K562 (cell line): ENCODE data around the gene JPH4. TPM values are rescaled to one million over a fixed set of nuclear protein-coding genes. Genes with fewer than 3 reads are reported as not detected.
A peak's percentile ranks its signal among the peaks of the same experiment; 100 is the strongest.

Experiments used
- HDAC3 ChIP-seq: fragments of 450-650 bp; IDR thresholded peaks from 2 replicates; pipeline ENCODE4 v1.6.1; 2018; ENCODE audit warnings: borderline replicate concordance, mild to moderate bottlenecking, moderate library complexity; ENCODE audit not compliant: partially characterized antibody
- HLTF ChIP-seq: fragments of 450-650 bp; IDR thresholded peaks from 2 replicates; pipeline ENCODE4 v1.6.1; 2016
- HMGXB4 ChIP-seq: sonication (generic); formaldehyde crosslinking; IDR thresholded peaks from 2 replicates; pipeline ENCODE4 v1.8.1; 2023; ENCODE audit warnings: mild to moderate bottlenecking, missing genetic modification reagents
- HNRNPH1 ChIP-seq: fragments of 200-400 bp; formaldehyde crosslinking; optimal IDR thresholded peaks from 2 replicates; pipeline ENCODE3; 2017; ENCODE audit warnings: low read depth, mild to moderate bottlenecking, low read length, moderate library complexity
- HNRNPL ChIP-seq: fragments of 200-400 bp; formaldehyde crosslinking; IDR thresholded peaks from 2 replicates; pipeline ENCODE4 v1.6.1; 2017; ENCODE audit warnings: low read depth, mild to moderate bottlenecking, low read length
- MCM5 ChIP-seq: fragments of 450-650 bp; IDR thresholded peaks from 2 replicates; pipeline ENCODE4 v1.6.1; 2016; ENCODE audit warnings: low read depth
- NCOA1 ChIP-seq: fragments of 450-650 bp; IDR thresholded peaks from 2 replicates; pipeline ENCODE4 v1.6.1; 2016; ENCODE audit warnings: low read depth
- NFIX ChIP-seq: fragments of 250-450 bp; sonication (Bioruptor Pico); IDR thresholded peaks from 2 replicates; pipeline ENCODE4 v1.4.0; 2020; ENCODE audit warnings: low read depth, mild to moderate bottlenecking, moderate library complexity
- POLR2A ChIP-seq: fragments of 450-650 bp; conservative IDR thresholded peaks from 2 replicates; pipeline ENCODE4 v1.6.1; 2016
- RAD21 ChIP-seq, 2 experiments: fragments of 250-450 bp in 1 of 2; fragments of 450-650 bp in 1 of 2; sonication (Bioruptor Pico) in 1 of 2; formaldehyde crosslinking in 1 of 2; IDR thresholded peaks in 1 of 2; conservative IDR thresholded peaks in 1 of 2; 2 replicates each; pipeline versions ENCODE4 v1.4.0 to v1.8.0; 2020 to 2022; ENCODE audit warnings: mild to moderate bottlenecking in 2 of 2, moderate library complexity in 1 of 2
- RBM14 ChIP-seq: fragments of 200-400 bp; formaldehyde crosslinking; IDR thresholded peaks from 2 replicates; pipeline ENCODE4 v1.6.1; 2018; ENCODE audit warnings: low read depth, mild to moderate bottlenecking, low read length, moderate library complexity, borderline replicate concordance; ENCODE audit not compliant: insufficient read depth
- SFPQ ChIP-seq: fragments of 200-400 bp; formaldehyde crosslinking; IDR thresholded peaks from 2 replicates; pipeline ENCODE4 v1.6.1; 2017; ENCODE audit warnings: mild to moderate bottlenecking, low read depth, low read length, moderate library complexity
- SMARCA4 ChIP-seq: fragments of 450-650 bp; IDR thresholded peaks from 2 replicates; pipeline ENCODE4 v1.6.1; 2016
- SP1 ChIP-seq: sonication (generic); formaldehyde crosslinking; IDR thresholded peaks from 2 replicates; pipeline ENCODE4 v1.8.1; 2022; ENCODE audit warnings: mild to moderate bottlenecking, missing genetic modification reagents
- TCF7 ChIP-seq: sonication (generic); IDR thresholded peaks from 2 replicates; pipeline ENCODE4 v1.6.1; 2016; ENCODE audit warnings: antibody characterized with exemption, borderline replicate concordance
- THAP7 ChIP-seq: fragments of 250-450 bp; sonication (Bioruptor Pico); IDR thresholded peaks from 2 replicates; pipeline ENCODE4 v1.5.0; 2021
- XRCC5 ChIP-seq: fragments of 200-400 bp; formaldehyde crosslinking; IDR thresholded peaks from 2 replicates; pipeline ENCODE4 v1.6.1; 2017; ENCODE audit warnings: low read depth, mild to moderate bottlenecking, low read length
- ZBED1 ChIP-seq: IDR thresholded peaks from 2 replicates; pipeline ENCODE4 v1.6.1; 2014
- ZNF133 ChIP-seq: fragments of 250-450 bp; sonication (Bioruptor Pico); IDR thresholded peaks from 2 replicates; pipeline ENCODE4 v1.4.0; 2020; ENCODE audit warnings: mild to moderate bottlenecking
- ZNF668 ChIP-seq: fragments of 250-450 bp; sonication (Bioruptor Pico); IDR thresholded peaks from 2 replicates; pipeline ENCODE4 v1.8.0; 2022; ENCODE audit warnings: mild to moderate bottlenecking, inconsistent platforms
- polyA plus RNA-seq, 8 experiments: library from polyadenylated mRNA; depleted of rRNA in 4 of 8; stranded (reverse) in 5 of 8; unstranded in 3 of 8; fragments of >200 nt; fragmentation: Nextera tagmentation in 2 of 8; fragmentation: Illumina TruSeq in 1 of 8; extraction: Ambion mirVana in 2 of 8; extraction: Trizol in 1 of 8; gene quantifications; 2 replicates each; pipeline versions ENCODE4 v1.2.1 to v1.2.3, GENCODE V29; 2011 to 2014; ENCODE audit warnings: inconsistent platforms in 1 of 8, missing spikeins in 1 of 8
- total RNA-seq, 7 experiments: library from RNA; depleted of rRNA in 6 of 7; stranded (reverse); fragments of >200 nt in 6 of 7; fragmentation: Illumina TruSeq in 2 of 7; extraction: Trizol in 2 of 7; gene quantifications; 2 replicates each; pipeline versions ENCODE4 v1.2.1 to v1.2.3, GENCODE V29; 2011 to 2021; ENCODE audit warnings: low replicate concordance in 1 of 7
- TF ChIP-seq, protein P1 (sequence below): IDR thresholded peaks from 2 replicates; pipeline ENCODE4 v1.6.1; 2014; ENCODE audit warnings: antibody characterized with exemption
- TF ChIP-seq, protein P2 (sequence below): fragments of 450-650 bp; formaldehyde crosslinking; conservative IDR thresholded peaks from 2 replicates; pipeline ENCODE4 v1.4.0; 2022; ENCODE audit warnings: mild to moderate bottlenecking, missing genetic modification characterization

JPH4 gene
- total and polyA plus RNA-seq, 9 of the 15 experiments (the other 6 are each of a cell fraction or from before 2014, with no cell fraction given): 0.04 to 0.13 (median 0.06) TPM; not detected in 5

- TF ChIP-seq RBM14 (no peak), HMGXB4 (no peak), THAP7 (CRISPR knock-in tag) (no peak), ZNF668 (no peak), ZNF133 (no peak), RAD21 (CRISPR knock-in tag; conservative IDR thresholded peaks at IDR 0.05 in 1 of 2, IDR thresholded peaks at IDR 0.05 in 1 of 2) (no peak), HLTF (no peak), HNRNPH1 (no peak), NFIX (no peak), ZBED1 (no peak), MCM5 (no peak), XRCC5 (no peak), TCF7 (no peak), SP1 (CRISPR knock-in tag) (no peak), SFPQ (no peak), POLR2A (peak; percentile 82), HDAC3 (no peak), HNRNPL (no peak), NCOA1 (no peak), SMARCA4 (no peak)
- TF ChIP-seq, protein P1, sequence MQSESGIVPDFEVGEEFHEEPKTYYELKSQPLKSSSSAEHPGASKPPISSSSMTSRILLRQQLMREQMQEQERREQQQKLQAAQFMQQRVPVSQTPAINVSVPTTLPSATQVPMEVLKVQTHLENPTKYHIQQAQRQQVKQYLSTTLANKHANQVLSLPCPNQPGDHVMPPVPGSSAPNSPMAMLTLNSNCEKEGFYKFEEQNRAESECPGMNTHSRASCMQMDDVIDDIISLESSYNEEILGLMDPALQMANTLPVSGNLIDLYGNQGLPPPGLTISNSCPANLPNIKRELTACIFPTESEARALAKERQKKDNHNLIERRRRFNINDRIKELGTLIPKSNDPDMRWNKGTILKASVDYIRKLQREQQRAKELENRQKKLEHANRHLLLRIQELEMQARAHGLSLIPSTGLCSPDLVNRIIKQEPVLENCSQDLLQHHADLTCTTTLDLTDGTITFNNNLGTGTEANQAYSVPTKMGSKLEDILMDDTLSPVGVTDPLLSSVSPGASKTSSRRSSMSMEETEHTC: no peak
- TF ChIP-seq, protein P2, sequence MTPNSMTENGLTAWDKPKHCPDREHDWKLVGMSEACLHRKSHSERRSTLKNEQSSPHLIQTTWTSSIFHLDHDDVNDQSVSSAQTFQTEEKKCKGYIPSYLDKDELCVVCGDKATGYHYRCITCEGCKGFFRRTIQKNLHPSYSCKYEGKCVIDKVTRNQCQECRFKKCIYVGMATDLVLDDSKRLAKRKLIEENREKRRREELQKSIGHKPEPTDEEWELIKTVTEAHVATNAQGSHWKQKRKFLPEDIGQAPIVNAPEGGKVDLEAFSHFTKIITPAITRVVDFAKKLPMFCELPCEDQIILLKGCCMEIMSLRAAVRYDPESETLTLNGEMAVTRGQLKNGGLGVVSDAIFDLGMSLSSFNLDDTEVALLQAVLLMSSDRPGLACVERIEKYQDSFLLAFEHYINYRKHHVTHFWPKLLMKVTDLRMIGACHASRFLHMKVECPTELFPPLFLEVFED: no peak
These were observed 22.5 kb downstream of the JPH4 start, which contains the start of gene THTPA (continued) for GRCh38 chr14:23555882-23556699.
